Neural progenitor cell (in vitro differentiated cells): Measurements from ENCODE around the gene UGT1A1.

Experiments
- CTCF ChIP-seq: fragments of 200-600 bp; sonication (generic); IDR thresholded peaks from 2 replicates; pipeline ENCODE4 v1.5.1; 2017; ENCODE audit warnings: antibody characterized with exemption, mild to moderate bottlenecking
- EZH2phosphoT487 ChIP-seq: fragments of 200-600 bp; sonication (generic); IDR thresholded peaks from 2 replicates; pipeline ENCODE4 v1.6.1; 2017; ENCODE audit warnings: antibody characterized with exemption

- no peak for TF ChIP-seq CTCF
- no peak for TF ChIP-seq EZH2phosphoT487
Observed at GRCh38 chr2:233728723-233729301, 31.3 kb upstream of the UGT1A1 start, which contains the start of gene UGT1A3.
